Ishikawa (cell line): ENCODE results near the gene TAP1.
A peak's percentile ranks its signal among the peaks of the same experiment; 100 is the strongest.

Source experiments
- CEBPB ChIP-seq: IDR thresholded peaks from 2 replicates; pipeline ENCODE4 v1.6.1; 2012
- CREB1 ChIP-seq: IDR thresholded peaks from 2 replicates; pipeline ENCODE4 v1.6.1; 2012; ENCODE audit warnings: low read depth
- EGR1 ChIP-seq: IDR thresholded peaks from 2 replicates; pipeline ENCODE4 v1.6.1; 2012
- EP300 ChIP-seq: IDR thresholded peaks from 2 replicates; pipeline ENCODE4 v1.6.1; 2012; ENCODE audit warnings: borderline replicate concordance
- FOXM1 ChIP-seq: IDR thresholded peaks from 2 replicates; pipeline ENCODE4 v1.6.1; 2012; ENCODE audit warnings: low read depth, borderline replicate concordance
- MAX ChIP-seq: IDR thresholded peaks from 2 replicates; pipeline ENCODE4 v1.6.1; 2012
- NFIC ChIP-seq: IDR thresholded peaks from 2 replicates; pipeline ENCODE4 v1.6.1; 2012
- RAD21 ChIP-seq: IDR thresholded peaks from 2 replicates; pipeline ENCODE4 v1.6.1; 2012; ENCODE audit warnings: low read depth
- REST ChIP-seq: IDR thresholded peaks from 2 replicates; pipeline ENCODE4 v1.6.1; 2012; ENCODE audit warnings: low read depth, mild to moderate bottlenecking
- TAF1 ChIP-seq: IDR thresholded peaks from 2 replicates; pipeline ENCODE4 v1.6.1; 2012; ENCODE audit warnings: low read depth, mild to moderate bottlenecking
- TCF12 ChIP-seq: IDR thresholded peaks from 2 replicates; pipeline ENCODE4 v1.6.1; 2012; ENCODE audit warnings: low read depth
- TEAD4 ChIP-seq: IDR thresholded peaks from 2 replicates; pipeline ENCODE4 v1.6.1; 2012
- USF1 ChIP-seq: IDR thresholded peaks from 2 replicates; pipeline ENCODE4 v1.6.1; 2012
- YY1 ChIP-seq: IDR thresholded peaks from 2 replicates; pipeline ENCODE4 v1.6.1; 2012; ENCODE audit warnings: low read depth
- ZBTB7A ChIP-seq: IDR thresholded peaks from 2 replicates; pipeline ENCODE4 v1.6.1; 2012; ENCODE audit warnings: low read depth

TAP1 gene

GRCh38 chr6:32830017-32830416 lies 23.5 kb downstream of the TAP1 start:
- TF ChIP-seq TAF1 (no peak), USF1 (no peak), CREB1 (no peak), CEBPB (no peak), FOXM1 (no peak), ZBTB7A (no peak), EP300 (no peak), YY1 (no peak), EGR1 (no peak), TCF12 (no peak), REST (no peak), MAX (no peak), RAD21 (no peak), TEAD4 (no peak), NFIC (no peak)

DNA sequence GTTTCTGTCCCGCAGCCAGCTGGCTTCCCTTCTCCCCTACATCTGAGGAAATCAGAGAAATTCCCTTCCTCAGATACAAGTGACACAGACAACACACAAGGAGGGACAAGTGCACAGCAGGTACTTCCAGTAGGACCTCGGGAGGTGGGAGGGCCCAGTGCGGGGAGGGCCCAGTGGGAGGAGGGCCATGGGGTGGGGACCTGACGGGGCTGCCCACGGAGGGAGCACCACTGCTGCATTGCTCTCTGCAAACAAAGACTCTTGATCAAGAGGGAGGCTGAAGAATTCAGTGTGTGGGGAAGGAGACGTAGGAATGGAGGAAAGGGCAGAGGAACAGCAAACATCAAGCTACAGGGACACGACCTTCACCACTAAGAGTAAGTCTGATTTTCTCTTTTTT lies 24.0 kb downstream of the TAP1 start:
- TF ChIP-seq REST, result no peak
- TF ChIP-seq TEAD4, result no peak
- no peak for TF ChIP-seq NFIC
- TF ChIP-seq EP300, result no peak

GRCh38 chr6:32827025-32827424 lies 26.5 kb downstream of the TAP1 start:
- TF ChIP-seq REST, result no peak
- TF ChIP-seq MAX, result no peak
- no peak for TF ChIP-seq RAD21
- no peak for TF ChIP-seq ZBTB7A
- no peak for TF ChIP-seq EP300
- no peak for TF ChIP-seq TCF12
- TF ChIP-seq USF1, result no peak
- TF ChIP-seq CREB1, result no peak

- TF ChIP-seq MAX (no peak), ZBTB7A (no peak), RAD21 (peak; percentile 30; the same call in 1 of the 2 replicates), EP300 (no peak), CREB1 (no peak)
Measured at GRCh38 chr6:32825966-32826365, 27.5 kb downstream of the TAP1 start.

- TF ChIP-seq YY1 (no peak), CREB1 (no peak), TAF1 (no peak), ZBTB7A (no peak), USF1 (no peak), FOXM1 (no peak), NFIC (no peak), REST (no peak), EGR1 (no peak), TCF12 (no peak), EP300 (no peak), CEBPB (no peak)
Measured at GRCh38 chr6:32819729-32820128, 33.8 kb downstream of the TAP1 start.
